HG02943 (cell line): ENCODE data around the gene LGALS3.

Source experiments
- ATAC-seq: cut with Tn5 transposase; IDR thresholded peaks from one replicate; pipeline ENCODE4 v1.9.1; 2021; ENCODE audit warnings: mild to moderate bottlenecking, low read depth, moderate library complexity; ENCODE audit not compliant: unreplicated experiment

LGALS3 gene

DNA sequence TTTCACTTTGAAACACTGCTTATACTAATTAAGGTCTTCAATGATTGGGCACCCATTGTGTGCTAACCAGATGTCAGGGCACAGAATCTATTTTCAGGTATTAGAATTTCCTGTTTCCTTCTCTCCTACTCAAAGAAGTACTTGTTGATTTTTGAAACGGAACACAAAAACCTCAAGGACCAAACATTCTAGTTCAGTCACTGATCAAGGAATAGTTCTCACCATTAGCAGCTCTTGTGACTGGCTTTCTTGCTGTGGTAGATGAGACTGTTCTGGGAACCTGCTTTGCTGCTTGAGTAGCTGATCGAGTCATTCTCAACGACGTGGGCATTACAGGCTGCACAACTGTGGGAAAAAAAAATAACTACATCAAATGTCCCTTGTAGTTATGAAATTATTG is 51.4 kb downstream of the LGALS3 start:
- no peak for ATAC-seq

DNA sequence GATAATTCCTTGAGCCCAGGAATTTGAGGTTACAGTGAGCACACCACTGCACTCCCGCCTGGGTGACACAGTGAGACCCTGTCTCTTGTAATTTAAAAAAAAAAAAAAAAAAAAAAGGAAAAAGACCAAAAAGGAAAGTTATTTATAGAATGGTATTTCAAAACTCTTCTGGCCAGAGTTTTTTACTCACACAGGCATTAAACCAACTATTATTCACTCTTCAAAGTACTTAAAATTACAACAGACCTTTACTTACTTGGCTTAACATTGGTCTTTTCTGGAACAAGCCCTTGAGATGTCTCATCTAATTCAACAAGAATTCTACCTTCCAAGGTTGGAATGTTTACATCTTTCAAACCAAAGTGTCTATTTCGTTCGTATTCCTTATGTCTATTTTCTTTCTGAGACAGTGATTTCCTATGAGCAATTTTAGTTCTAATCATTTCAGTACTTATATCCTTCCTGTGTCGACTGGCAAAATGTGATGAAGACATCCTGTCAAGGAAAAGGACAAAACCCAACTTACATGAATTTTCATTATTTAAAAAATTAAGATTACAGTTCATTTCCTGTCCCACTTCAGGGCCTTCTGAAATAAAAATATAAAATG is 59.7 kb downstream of the LGALS3 start:
- ATAC-seq, result no peak

GRCh38 chr14:55190906-55191202 is 61.8 kb downstream of the LGALS3 start:
- ATAC-seq, result no peak

DNA sequence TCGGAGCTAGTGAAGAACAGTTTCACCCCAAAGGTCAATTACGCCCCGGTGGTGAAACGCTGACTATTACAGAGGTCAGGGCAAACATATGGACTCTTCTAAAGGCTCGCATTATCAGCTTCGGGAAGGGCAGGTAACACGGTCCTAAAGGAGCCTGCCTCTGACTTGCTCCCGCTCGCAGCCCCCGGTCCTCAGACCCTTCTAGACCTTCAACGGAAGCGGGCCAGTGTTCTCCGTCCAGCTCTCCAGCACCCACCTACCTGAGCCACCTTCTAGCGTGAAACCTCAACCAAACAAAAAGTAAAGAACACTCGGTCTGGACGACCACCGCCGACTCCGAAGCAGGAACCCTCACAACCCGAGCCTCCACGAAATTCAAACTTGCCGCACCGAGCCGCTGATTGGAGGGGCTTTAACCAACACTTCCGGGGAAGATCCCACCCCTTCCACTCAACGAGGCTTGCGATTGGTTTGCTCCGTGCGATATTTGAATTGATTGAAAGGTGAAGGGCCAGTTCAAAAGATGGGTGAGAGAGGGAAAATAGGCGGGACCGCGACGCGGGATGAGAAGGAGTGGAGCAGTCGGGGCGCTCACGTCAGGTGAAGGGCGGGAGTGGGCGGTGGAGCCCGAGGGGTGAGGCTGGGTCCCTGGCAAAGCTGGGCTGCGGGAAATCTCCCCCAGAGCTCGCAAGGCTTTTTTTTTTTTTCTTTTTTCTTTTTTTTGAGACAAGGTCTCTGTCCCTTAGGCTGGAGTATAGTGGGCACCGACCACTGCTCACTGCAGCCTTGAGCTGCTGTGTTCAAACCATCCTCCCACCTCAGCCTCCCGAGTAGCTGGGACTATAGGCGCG is 62.4 kb downstream of the LGALS3 start, which contains the start of gene DLGAP5:
Gene DLGAP5, minus strand, starts transcription at position 383 of the 851 bp plus-strand sequence. CDS start 2,406 bp downstream, outside the sequence.
- peak; percentile 93 for ATAC-seq

GRCh38 chr14:55192054-55192621 is 63.1 kb downstream of the LGALS3 start:
- ATAC-seq, result no peak

DNA sequence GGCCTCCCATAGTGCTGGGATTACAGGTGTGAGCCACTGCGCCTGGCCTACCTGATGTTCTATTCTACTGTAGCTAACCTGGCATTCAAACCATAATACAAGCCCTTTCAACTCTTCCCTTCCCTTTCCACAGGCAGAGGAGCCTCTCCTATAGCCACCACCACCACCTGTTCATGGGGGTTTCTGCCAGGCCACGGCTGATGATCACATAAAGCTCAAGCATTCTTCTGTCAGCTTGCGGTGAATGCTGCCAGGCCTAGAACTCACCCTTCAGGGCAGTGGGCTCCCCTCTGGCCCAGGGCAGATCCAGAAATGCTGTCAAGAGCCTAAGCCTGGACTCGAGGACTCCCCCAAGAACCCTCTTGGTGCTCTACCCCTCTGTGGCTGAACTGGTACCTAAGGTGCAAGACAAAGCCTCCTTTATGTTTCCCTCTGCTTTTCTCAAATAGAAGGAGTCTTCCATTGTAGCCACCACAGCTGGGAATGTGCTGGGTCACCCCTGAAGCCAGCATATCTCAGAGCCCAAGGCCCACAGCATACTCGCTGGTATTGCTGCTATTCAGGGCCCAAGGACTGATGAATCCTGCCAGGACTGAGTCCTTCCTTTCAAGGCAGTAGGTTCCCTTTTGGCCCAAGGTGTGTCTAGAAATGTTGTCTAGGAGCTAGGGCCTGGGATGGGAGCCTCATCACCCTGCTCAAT is 65.8 kb downstream of the LGALS3 start:
- ATAC-seq, result no peak
